HL-60/S4 treated with retinoic acid at 250 ng/mL for 4 days and 3 days (cell line): Measurements from ENCODE around the gene RTP3.
"Not testable (repeated sequence)": the region's sequence is repeated elsewhere in the genome, so short reads cannot be mapped to it uniquely, and the experiment has no call there.

Experiments
- in situ Hi-C: fragments of 300-500 bp; cut with MboI; formaldehyde crosslinking; loops from 2 replicates; pipeline ENCODE4 v1.7.0; 2022; ENCODE audit warnings: low sequenced_read_pairs

RTP3 gene

DNA sequence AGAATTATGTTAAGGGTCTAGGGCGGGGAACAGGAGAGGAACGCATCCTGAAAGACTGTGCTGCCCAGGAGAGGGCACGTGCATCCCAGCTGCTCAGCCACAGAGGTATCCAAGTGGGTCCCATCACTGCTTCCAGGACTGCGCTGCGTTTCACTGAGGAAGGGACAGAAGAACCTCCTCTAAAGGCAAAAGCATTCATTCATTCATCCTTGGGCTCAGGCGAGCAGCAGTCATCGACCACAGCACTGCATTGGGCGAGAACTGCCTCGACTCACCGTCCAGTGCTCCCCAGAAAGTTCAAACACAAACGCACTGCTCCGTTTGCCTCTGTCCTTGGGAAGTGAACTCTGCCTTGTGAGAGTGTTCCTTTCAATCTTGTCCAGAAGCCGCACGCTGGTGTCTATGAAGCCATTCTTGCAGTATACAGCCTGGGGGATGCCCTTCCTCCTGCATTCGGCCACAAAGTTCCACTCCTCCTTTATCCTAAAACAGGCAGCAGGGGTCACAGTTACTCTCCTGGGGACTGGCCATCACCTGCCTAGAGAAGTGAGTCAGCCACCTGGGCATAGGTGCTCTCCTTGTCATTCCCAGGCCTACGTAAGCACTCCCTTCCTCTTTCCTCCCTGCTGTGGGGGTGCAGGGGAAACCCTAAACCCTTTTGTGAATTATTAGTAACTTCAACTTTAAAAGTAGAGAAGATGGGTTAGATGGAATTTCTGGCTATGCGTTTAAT, 47.2 kb downstream of the RTP3 start:
- in situ Hi-C loops: no loop called here

DNA sequence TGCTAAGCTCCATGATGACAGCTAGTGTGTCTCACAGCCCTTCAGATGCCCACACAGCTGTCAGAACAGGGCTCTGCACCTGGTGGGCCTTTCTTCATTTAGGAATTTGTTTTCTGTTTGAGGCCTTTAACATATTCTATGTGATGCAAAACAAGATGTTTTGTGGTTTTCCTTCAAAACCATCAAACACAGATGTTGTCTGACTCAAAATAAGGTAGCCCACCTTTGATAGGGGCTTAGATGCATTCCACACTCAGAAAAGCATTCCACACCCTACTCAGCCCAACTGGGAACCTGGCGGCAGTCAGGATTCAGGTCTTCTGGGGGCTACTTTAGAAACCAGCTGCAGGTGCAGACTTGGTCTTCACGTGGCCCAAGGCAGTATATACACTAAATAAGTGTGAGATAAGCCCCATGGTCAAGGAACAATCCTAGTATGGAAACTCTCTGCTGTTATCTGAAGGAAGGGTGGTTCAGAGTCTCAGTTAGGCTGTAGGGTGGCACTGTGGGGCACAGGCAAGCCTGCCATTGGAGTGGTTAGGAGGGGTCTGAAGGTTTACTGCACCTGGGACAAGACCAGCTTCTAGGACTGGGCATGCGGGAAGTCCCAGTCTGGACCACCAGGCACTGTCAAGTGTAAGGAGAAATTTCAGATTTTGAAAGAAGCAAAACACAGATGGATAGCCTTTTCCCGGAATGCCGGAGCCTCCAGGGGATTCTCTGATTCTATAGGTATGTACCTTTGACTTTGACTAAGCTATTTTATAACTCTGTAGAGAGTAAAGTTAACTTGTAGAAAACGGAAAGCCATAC, 48.2 kb downstream of the RTP3 start:
- in situ Hi-C loops: no loop called here

DNA sequence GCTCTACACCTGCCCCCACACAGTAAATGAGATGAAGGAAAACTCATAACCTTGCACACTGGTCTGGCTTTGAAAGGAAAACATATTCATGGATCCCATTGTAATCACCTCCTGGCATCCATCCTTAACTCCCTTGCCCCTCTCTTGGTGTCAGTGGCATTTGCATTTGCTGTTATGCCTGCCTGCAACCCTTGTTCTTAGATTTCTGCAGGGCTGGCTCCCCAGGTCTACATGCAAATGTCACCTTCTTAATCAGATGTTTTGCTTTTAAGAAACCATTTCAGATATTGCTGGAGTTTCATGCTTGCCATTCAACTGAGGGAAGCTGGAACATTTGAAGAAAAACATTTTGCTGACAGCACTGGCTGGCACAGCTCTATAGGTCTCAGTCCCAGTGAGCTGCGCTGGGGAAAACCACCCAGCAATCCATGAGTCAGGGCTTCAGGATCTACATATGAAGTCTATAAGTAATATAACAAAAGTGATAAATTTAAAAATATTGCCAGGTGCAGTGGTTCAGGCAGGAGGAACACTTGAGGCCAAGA, 49.2 kb downstream of the RTP3 start:
- in situ Hi-C loops: no loop called here

DNA sequence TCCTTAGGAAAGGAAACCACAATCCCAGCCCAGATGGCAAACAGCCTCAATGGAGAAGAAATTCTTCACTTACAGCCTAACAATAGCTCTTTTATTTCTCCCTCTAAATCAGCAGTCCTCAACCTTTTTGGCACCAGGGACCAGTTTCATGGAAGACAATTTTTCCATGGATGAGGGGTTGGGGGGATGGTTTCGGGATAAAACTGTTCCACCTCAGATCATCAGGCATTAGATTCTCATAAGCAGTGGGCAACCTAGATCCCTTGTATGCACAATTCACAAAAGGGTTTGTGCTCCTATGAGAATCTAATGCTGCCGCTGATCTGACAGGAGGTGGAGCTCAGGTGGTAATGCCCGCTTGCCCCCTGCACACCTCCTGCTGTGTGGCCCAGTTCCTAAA, 50.8 kb downstream of the RTP3 start:
- in situ Hi-C loops: not testable (repeated sequence)

DNA sequence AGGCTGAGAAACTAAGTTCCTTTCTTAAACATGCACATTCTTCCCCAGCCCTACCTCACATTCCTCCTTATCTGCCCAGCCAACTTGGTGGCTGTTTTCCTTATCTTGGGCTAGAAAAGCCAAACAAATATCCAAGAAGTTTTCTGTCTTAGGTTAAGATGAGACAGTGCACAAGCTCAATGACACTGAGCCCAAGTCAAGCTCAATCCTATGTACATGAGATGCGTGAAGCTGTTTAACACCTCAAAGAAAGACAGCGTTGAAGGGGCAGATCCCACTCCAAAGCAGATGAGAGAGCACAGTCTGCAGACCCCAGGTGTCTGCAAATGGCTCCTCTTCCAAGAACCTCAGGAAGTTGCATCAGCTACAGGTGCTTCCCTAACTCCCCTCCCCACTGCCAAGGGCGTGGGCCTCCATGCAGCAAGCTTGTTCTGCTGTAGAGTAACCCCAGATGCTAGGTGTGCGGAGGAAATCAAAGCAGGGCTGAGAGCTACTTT, 51.7 kb downstream of the RTP3 start:
- in situ Hi-C loops: no loop called here

DNA sequence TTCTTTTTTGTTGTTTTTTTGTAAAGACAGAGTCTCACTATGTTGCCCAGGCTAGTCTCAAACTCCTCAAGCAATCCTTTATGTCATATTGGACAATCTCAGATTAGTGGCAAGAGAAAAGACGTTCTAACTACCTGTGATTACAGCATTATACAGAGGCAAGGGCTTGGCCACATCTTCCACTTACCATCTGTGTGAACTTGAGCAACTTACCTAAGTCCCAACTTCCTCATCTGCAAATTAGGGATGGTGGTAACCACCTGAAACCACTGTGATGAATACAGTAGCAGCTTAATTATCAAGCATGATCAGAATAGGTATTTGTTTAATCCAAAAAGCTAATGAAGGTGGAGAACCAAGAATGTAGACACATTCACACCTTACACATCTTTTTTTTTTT, 52.2 kb downstream of the RTP3 start:
- in situ Hi-C loops: no loop called here
